Sigmoid colon (tissue), 7 donors: ENCODE measurements around the gene GPR173. TPM values are rescaled to one million over a fixed set of nuclear protein-coding genes. Genes with fewer than 3 reads are reported as not detected.

Source experiments
- DNase-seq: peaks from one replicate; pipeline ENCODE4 v3.0.0-alpha.2; 2019
- H3K27ac ChIP-seq, 4 donors: fragments of 200-600 bp; sonication (generic); one replicate each; pipeline ENCODE4 v1.5.1; 2016 to 2019; ENCODE audit warnings: mild to moderate bottlenecking in 1 of 4
- H3K27me3 ChIP-seq, 3 donors: fragments of 200-600 bp; sonication (generic); one replicate each; pipeline ENCODE4 v1.5.1; 2019; ENCODE audit warnings: mild to moderate bottlenecking in 1 of 3
- H3K36me3 ChIP-seq, 4 donors: fragments of 200-600 bp; sonication (generic); one replicate each; pipeline ENCODE4 v1.5.1; 2016 to 2019
- H3K4me1 ChIP-seq, 4 donors: fragments of 200-600 bp; sonication (generic); one replicate each; pipeline ENCODE4 v1.5.1; 2017 to 2019
- H3K4me3 ChIP-seq, 4 donors: fragments of 200-600 bp; sonication (generic); one replicate each; pipeline ENCODE4 v1.5.1; 2017 to 2019; ENCODE audit warnings: mild to moderate bottlenecking in 2 of 4, moderate library complexity in 1 of 4
- H3K9me3 ChIP-seq, 4 donors: fragments of 200-600 bp in 3 of 4; sonication (generic) in 3 of 4; one replicate each; pipeline versions ENCODE4 v1.5.1 to v1.6.1; 2013 to 2019
- CTCF ChIP-seq, 4 experiments: fragments of 450-650 bp in 3 of 4; fragments of 200-600 bp in 1 of 4; IDR thresholded peaks; one replicate each; pipeline ENCODE4 v1.5.1; 2016 to 2019; ENCODE audit warnings: antibody characterized with exemption in 4 of 4, mild to moderate bottlenecking in 3 of 4, moderate library complexity in 2 of 4
- EP300 ChIP-seq, 4 donors: sonication (generic); formaldehyde crosslinking; IDR thresholded peaks; one replicate each; pipeline ENCODE4 v1.6.1; 2017; ENCODE audit warnings: antibody characterized with exemption in 4 of 4
- POLR2A ChIP-seq, 2 donors: fragments of 450-650 bp; IDR thresholded peaks; one replicate each; pipeline ENCODE4 v1.6.1; 2016; ENCODE audit warnings: antibody characterized with exemption in 2 of 2, mild to moderate bottlenecking in 2 of 2, moderate library complexity in 2 of 2
- POLR2AphosphoS5 ChIP-seq, 4 donors: sonication (generic); formaldehyde crosslinking; IDR thresholded peaks; one replicate each; pipeline ENCODE4 v1.6.1; 2017; ENCODE audit warnings: antibody characterized with exemption in 4 of 4
- WGBS, 2 donors: extraction: QIAGEN DNeasy Blood & Tissue Kit; methylation state at CpG; one replicate each; pipeline ENCODE4 v1.1.7; 2013; 5-methylcytosine and 5-hydroxymethylcytosine counted together
- intact Hi-C: fragments of 100-400 bp; cut with DNase I; formaldehyde crosslinking; loops from one replicate; pipeline ENCODE4 v1.15.1; 2023
- polyA plus RNA-seq, 3 donors: library from polyadenylated mRNA; stranded (reverse); fragments of 200-250 nt; gene quantifications; one replicate each; pipeline ENCODE4 v1.2.3, GENCODE V29; 2013
- total RNA-seq, 4 donors: library from RNA; depleted of rRNA; stranded (reverse); fragments of >200 nt; gene quantifications; one replicate each; pipeline ENCODE4 v1.1.0, GENCODE V29; 2016
- donor health status: healthy with polysubstance abuse.
- donor health status: Bipolar disorder and iron deficiency.
- donor health status: healthy.

Gene GPR173
- 1 to 10 TPM; 1.3 to 5.6 (median 2.1) TPM for total RNA-seq
- polyA plus RNA-seq: 1 to 10 TPM in 1 of 3 donors, under 1 TPM in 1, not detected in 1; 0.23 to 1.0 TPM

- 3 to 4% methylated on average over 31 to 32 of the region's 38 CpGs for WGBS, 2 donors
- DNase-seq: peak; percentile 76
- no peaks in the 10 kb centered on the region for H3K36me3 ChIP-seq
- no peaks in the 10 kb centered on the region for H3K9me3 ChIP-seq
- peaks cover 0 to 17% (median 7%) of the 10 kb centered on the region in 4 donors for H3K4me1 ChIP-seq
- intact Hi-C loops: loop anchor here (5.0 kb wide), 1 partner anchor 51 kb away; no protein-coding TSS in a partner anchor
- H3K27ac ChIP-seq: peak within 1 kb of the TSS; percentile 31 to 63 (median 41)
- TF ChIP-seq CTCF (IDR thresholded peaks at IDR 0.05) (no peak), POLR2A (IDR thresholded peaks at IDR 0.05) (no peak), EP300 (IDR thresholded peaks at IDR 0.05) (no peak), POLR2AphosphoS5 (IDR thresholded peaks at IDR 0.05) (no peak)
- H3K4me3 ChIP-seq: peak within 1 kb of the TSS; percentile 39 to 53 (median 50)
- H3K27me3 ChIP-seq: no peaks in the 10 kb centered on the region
Measured at GRCh38 chrX:53048169-53049126, at the start of gene GPR173. GPR173 (plus strand) TSS chrX:53048789; CDS start chrX:53076622, 27,833 bp downstream.

GRCh38 chrX:53000447-53001135, 48.0 kb upstream of the GPR173 start:
- no peaks in the 10 kb centered on the region for H3K9me3 ChIP-seq
- intact Hi-C loops: no loop called here
- H3K4me1 ChIP-seq: peaks cover 0 to 6% (median 0%) of the 10 kb centered on the region in 4 donors
- DNase-seq: no peak
- TF ChIP-seq CTCF (IDR thresholded peaks at IDR 0.05) (no peak), EP300 (IDR thresholded peaks at IDR 0.05) (no peak), POLR2AphosphoS5 (IDR thresholded peaks at IDR 0.05) (no peak), POLR2A (IDR thresholded peaks at IDR 0.05) (no peak)
- no peaks in the 10 kb centered on the region for H3K36me3 ChIP-seq
- peaks cover 0 to 5% (median 0%) of the 10 kb centered on the region in 3 donors for H3K27me3 ChIP-seq
- WGBS, 2 donors: 28 to 42% methylated on average over 36 of the region's 36 CpGs
- H3K27ac ChIP-seq: no peak overlapping the region
- H3K4me3 ChIP-seq: no peak overlapping the region

GRCh38 chrX:53001958-53002357, 46.6 kb upstream of the GPR173 start:
- Histone ChIP-seq H3K27ac (no peak overlapping the region), H3K4me1 (no peaks in the 10 kb centered on the region)
- intact Hi-C loops: no loop called here

GRCh38 chrX:53003111-53003510, 45.5 kb upstream of the GPR173 start:
- Histone ChIP-seq H3K27ac (no peak overlapping the region), H3K27me3 (peaks cover 0 to 5% (median 5%) of the 10 kb centered on the region in 3 donors), H3K4me1 (no peaks in the 10 kb centered on the region), H3K9me3 (no peaks in the 10 kb centered on the region), H3K4me3 (no peak overlapping the region), H3K36me3 (no peaks in the 10 kb centered on the region)
- no peak for DNase-seq
- TF ChIP-seq POLR2A (IDR thresholded peaks at IDR 0.05): no peak
- WGBS, 2 donors: 19 to 68% methylated on average over 6 of the region's 6 CpGs
- intact Hi-C loops: no loop called here

More at GRCh38 chrX:53001958-53002357, 46.6 kb upstream of the GPR173 start:
- no peak for DNase-seq
- no peaks in the 10 kb centered on the region for H3K9me3 ChIP-seq
- WGBS, 2 donors: 84 to 87% methylated on average over 2 of the region's 2 CpGs
- H3K36me3 ChIP-seq: no peaks in the 10 kb centered on the region
- no peak overlapping the region for H3K4me3 ChIP-seq
- TF ChIP-seq CTCF (IDR thresholded peaks at IDR 0.05): no peak
- TF ChIP-seq POLR2A (IDR thresholded peaks at IDR 0.05): no peak
- TF ChIP-seq EP300 (IDR thresholded peaks at IDR 0.05): no peak
- TF ChIP-seq POLR2AphosphoS5 (IDR thresholded peaks at IDR 0.05): no peak
- H3K27me3 ChIP-seq: peaks cover 0 to 5% (median 5%) of the 10 kb centered on the region in 3 donors

GRCh38 chrX:53004038-53004437, 44.6 kb upstream of the GPR173 start:
- Histone ChIP-seq H3K4me3 (no peak overlapping the region), H3K27ac (no peak overlapping the region), H3K4me1 (no peaks in the 10 kb centered on the region), H3K9me3 (no peaks in the 10 kb centered on the region), H3K27me3 (peaks cover 0 to 5% (median 5%) of the 10 kb centered on the region in 3 donors), H3K36me3 (no peaks in the 10 kb centered on the region)
- WGBS, 2 donors: 66 to 82% methylated on average over 4 of the region's 4 CpGs
- intact Hi-C loops: no loop called here
- no peak for DNase-seq
- TF ChIP-seq POLR2AphosphoS5 (IDR thresholded peaks at IDR 0.05): no peak
